NCI-H446 treated with DMSO at 0.1 percent for 48 hours (cell line): Measurements from ENCODE around the gene PXT1.
A peak's percentile ranks its signal among the peaks of the same experiment; 100 is the strongest.
"Not testable (repeated sequence)": the region's sequence is repeated elsewhere in the genome, so short reads cannot be mapped to it uniquely, and the experiment has no call there.

Experiments
- DNase-seq: peaks from one replicate; lab custom pipeline; 2025; lab: John Stamatoyannopoulos, UW

PXT1 gene

DNA sequence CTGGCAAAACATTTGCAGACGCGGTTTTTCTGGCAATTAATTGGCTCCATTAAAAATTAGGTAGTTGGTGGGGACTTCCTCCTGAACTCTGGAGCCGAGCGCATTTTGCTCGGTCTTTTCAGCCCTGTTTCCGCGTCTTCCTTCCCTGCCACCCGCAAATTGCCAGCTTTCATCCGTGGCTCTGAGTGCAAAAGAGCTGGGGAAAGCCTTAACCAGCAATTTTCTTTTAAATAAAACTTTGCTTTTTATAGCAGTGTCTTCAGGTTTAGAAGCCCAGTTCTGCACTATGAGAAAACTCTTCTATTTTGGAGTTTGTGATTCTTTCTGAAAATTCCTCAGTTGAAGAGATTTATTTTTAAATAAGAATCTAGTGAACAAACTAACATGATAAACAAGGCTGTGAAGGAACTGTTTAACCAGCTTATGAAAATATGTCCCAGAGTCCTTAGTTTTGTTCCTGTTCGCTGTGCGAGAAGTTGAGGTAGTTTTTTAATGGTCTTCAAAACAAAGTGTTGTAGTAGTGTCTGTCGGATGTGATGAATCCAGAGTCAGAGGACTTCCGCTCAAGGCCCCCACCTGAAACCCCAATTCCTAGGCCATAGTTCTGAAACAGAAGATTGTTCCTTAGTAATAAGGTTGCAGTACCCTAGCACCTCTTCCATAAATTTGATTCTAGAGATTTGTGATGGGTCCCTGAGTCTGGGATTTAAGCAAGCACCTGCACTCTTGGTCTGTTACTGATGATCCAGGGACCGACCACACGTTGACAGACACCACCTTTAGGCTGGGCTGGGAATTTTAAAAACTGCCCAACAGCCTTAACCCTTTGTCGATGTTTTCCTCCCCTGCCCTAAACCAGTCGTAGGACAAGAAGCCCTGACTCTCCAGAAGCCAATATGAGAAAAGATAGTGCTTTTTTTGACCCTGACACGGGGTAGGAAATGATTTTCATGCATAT, 1.1 kb upstream of the PXT1 start:
- no peak for DNase-seq

DNA sequence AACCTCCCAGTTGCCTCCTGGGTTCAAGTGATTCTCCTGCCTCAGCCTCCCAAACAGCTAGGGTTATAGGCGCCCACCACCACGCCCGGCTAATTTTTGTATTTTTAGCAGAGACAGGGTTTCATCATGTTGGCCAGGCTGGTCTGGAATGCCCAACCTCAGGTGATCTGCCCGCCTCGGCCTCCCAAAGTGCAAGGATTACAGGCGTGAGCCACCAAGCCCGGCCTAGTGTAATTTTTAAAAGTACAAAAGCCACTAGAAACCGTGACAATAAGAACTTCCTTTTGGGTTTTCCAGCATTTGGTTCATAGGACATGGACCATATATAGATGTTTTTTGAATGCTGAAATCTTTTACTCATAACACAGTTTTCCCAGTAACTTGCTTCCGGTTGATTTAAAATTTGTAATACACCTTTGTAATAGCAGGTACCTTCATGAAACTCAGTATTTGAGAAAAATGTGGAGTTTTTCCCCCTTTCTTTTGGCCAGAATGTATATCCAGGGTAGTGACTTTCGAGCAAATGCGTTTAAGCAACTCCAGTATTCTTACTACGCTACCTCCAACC, 467 bp downstream of the PXT1 start:
- no peak for DNase-seq

DNA sequence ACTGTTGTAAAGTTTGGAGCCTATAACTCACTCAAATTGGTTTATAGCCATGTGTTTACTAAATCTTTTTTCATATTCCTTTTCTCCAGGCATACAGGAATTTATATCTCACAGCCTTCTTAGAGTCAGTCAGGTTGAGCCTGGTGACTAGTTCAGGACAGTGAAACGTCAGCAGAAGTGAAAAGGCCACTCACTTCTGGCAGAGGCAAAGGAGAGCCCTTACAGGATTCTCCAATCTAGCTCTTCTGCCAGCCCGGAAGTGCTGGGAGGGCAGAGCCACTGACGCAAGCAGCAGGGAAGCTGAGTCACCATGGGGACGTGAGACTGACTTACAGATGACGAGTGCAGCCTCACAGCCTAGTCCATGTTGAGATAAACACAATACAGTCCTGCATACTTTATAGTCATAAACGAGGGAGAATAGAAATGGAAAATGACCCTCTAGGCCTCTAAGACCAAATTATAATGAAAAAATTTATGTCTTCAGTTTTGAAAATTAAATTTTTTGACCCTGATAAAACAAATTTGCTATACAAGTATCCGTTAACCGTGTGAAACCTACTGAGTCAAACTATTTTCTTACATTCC, 1.3 kb downstream of the PXT1 start:
- peak; percentile 89 for DNase-seq

DNA sequence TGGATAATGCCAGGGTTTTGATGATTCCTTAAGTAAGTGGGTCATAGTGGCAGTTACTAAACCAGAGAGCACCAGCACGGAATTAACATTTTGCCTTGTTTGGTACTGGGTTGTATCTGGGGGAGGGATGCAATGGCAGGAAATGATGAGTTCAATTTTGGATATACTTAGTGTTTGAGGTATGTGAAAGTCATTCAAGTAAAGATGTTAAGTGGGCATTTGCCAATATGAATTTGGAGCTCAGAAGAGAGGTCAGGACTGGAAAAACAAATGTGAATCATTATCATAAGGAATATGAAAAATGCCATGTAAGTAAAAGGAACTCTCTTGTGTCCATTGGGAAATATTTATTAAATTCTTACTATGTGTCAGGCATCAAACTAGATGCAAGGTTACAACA, 6.2 kb downstream of the PXT1 start:
- DNase-seq = no peak

DNA sequence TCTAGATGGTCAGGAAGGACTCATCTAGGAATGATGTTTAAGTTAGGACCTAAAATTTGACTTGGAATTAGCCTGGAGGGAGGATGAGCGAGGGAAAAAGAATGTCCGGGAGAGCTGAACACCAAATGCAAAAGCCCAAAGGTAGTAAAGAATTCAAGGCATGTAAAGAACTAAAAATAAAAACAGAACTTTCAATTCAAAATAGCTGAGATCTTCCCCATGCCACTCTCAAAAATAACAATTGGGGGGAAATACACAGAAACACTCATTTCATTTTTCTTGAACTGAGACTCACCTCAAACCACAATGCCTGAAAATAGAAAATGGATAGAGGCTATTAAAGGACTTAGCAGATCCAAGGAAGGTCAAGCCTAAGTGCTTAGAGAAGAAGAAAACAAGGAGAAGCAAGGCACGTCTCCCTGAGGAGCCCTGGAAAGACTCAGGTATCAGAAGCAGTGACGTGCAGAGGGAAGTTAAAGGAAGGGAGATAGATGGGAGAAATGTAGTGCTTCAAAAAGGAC, 10.4 kb downstream of the PXT1 start:
- DNase-seq = no peak

DNA sequence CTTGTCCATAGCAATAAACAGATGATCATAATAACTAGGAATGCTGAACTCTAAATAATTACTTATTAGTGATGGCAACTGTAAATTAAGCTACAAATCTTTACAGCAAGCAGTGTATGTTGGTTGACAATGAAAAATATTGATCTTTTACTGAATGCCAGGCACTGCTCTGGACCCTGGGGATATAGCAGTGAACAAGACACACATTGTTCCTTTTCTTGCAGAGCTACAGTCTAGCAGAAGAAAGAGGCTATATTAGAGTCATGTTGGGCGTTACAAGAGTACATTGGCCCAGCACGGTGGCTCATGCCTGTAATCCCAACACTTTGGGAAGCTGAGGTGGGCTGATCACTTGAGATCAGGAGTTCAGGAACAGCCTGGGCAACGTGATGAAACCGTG, 11.5 kb downstream of the PXT1 start:
- no peak for DNase-seq

DNA sequence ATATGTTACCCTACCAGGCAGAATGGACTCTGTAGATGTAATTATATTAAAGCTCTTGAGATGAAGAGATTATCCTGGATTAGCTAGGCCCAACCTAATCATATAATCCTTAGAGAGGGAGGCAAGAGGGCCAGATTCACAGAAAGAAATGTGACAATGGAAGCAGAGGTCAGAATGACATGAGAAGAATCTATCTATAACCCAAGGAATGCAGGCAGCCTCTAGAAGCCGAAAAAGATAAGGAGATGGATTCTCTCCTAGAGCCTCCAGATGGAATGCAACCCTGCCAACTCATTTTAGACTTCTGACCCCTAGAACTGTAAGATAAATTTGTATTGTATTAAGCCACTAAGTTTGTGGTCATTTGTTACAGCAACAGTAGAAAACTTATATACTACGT, 12.3 kb downstream of the PXT1 start:
- DNase-seq = no peak

DNA sequence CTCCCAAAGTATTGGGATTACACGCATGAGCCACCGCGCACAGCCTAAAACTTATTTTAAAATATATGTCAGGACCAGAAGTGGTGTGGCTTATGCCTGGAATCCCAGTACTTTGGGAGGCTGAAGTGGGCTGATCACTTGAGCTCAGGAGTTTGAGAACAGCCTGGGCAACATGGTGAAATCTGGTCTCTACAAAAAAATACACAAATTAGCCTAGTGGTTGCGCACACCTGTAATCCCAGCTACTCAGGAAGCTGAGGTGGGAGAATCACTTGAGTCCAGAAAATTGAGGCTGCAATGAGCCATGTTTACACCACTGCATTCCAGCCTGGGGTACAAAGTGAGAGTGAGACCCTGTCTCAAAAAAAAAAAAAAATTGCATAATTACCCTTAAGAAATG, 13.7 kb downstream of the PXT1 start:
- no peak for DNase-seq

DNA sequence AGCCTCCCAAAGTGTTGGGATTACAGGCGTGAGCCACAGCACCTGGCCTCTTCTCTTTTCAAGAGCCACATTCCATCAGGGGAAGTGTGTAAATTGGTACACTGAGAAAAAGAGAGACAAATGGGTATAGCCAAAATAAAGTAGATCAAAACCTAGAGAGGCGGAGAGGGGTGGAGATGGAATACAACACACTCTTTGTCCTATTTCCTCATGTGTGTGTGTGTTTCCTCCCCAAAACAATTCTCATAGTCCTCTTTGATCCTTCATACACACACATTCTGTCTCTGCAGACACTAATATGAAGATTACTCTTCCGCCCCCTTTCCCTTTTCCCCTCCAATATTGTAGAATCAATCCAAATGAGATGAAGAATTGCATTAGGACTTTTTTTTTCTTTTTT, 16.0 kb downstream of the PXT1 start:
- no peak for DNase-seq

DNA sequence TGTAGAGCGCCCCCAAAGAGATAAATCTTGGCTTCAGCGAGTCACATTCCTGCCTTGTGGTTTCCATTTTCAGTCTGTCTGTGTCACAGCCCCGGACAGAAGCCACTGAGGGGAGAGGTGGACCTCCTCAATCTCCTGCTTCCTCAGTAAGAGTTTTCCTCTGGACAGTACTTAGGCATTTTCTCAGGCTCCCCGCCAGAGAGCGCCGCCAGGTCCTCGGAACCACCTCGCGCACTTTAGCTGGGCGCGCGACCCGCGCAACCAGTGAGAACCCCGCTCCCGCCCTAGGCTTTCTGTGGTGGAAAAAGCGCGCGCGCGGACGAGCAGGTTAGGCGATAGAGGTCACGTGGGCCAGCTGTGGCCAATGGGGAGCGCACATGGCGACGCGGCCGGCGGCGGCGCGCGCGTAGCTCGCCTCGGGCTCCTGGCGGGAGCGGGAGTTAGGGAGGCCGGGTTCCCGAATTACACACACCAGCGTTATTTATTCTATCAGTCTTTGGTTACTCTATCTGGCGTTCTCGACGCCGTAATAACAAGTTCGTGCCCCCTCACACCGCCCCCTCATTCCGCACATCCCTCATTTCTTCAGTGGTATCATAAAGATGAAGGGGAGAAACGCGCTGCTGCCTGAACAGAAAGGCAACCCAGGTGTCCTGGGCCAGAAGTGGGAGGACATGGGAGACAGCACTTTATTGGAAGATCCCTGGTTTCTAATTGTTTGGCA, 19.4 kb downstream of the PXT1 start:
- peak; percentile 94 for DNase-seq

DNA sequence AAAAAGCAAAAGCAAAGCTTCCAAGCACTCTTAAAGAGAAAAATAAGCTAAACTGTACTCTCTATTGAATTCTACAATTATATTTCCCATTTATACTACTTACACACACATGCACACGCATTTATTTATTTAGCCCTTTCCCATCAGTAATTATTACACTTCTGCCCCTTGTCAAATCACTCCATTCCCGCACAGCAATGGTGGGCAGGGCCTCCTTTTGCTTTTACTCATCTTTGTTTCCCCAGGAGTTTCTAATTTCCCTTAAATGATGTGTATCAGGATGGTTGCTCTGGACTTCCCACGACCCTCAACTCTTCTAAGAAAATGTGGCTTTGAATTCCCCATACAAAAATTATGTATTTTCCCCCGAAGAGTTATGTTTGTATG, 19.9 kb downstream of the PXT1 start:
- no peak for DNase-seq

DNA sequence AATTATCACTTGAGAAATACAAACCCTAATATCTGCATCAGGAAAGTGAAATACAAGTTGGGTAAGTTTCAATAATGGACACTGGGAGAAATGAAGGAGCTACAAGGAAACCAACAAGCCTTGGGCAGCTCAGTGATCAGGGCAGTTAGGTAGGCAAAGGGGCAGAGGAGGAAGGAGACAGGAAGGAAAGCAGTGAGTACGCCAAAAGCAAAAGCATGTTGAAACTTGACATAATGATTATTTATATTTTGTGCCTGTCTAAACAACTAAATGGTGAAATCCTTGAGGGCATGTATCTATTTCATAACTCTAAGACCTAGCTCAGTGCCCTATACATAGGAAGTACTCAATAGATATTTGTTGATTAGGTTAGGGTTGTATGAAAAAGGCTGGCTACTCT, 23.3 kb downstream of the PXT1 start:
- DNase-seq = no peak

DNA sequence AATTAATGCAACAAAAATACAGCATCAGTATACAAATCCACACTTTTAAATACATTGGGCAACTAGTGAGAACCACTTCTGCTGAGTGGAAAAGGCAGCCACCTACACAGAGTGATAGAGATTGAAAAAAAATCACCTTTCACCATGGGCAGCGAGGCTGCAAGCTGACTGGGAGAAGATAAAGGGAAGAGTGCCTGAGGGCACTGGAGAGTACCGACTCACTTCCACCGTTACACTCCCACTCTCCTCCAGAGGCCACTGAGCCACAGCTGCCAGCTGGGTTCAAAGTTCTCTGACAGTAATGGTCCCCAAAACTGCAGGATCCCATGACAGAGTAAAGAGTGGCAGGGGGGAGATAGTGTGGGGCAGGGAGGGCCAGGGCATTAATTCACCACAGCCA, 24.1 kb downstream of the PXT1 start:
- DNase-seq = no peak

DNA sequence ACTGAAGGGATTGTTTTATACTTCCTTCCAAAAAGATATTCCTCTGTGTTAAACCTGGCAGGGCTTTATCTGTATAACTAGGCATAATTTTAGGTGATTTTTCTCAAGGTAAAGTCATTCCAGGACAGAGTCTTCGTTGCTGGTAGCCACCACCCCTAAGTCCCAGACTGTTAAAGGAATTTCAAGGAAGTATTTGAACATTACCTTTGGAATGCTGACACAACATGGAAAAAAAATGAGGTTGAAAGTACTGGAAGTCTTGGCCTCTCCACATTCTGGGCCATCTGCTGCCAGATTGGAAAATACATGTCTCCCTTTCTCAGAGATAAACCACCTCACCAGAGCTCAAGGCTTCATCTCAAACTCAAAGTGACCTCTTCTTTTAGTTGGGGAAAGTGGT, 28.2 kb downstream of the PXT1 start:
- DNase-seq = no peak

DNA sequence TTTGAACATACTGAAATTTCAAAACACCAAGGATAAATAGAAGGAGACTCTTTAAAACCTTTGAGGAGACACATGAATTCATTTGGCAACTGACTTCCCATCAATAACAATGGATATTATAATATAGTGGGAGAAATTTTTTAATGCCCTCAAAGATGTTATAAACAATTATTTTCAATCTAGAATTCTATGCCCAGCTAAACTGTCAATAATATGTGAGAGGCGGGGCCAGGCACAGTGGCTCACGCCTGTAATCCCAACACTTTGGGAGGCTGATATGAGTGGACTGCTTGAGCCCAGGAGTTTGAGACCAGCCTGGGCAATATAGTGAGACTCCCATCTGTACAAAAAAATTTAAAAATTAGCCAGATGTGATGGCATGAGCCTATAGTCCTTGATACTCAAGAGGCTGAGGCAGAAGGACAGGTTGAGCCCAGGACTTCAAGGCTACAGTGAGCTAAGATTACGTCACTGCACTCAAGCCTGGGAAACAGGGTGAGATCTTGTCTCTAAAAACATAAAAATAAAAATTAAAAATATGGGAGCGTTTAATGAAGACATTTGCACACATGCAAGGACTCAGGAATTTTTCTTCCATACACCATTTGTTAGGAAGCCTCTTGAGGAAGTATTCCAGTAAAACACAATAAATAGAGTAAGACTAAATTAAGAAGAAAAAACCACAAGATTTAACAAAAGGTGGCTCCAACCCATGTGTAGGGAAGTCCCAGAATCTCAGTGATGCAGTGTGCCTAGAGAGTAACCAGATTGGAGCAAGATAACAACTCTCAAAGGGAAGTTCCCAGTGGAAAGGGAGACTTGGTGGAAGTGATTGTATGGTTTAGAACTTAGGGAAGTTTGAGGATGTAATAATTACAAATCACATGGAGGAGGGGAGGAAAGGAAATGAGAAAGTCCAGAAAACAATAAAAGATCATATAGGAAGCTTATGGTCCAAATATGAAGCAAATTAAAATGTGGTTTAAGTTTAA, 28.9 kb downstream of the PXT1 start:
- no peak for DNase-seq

DNA sequence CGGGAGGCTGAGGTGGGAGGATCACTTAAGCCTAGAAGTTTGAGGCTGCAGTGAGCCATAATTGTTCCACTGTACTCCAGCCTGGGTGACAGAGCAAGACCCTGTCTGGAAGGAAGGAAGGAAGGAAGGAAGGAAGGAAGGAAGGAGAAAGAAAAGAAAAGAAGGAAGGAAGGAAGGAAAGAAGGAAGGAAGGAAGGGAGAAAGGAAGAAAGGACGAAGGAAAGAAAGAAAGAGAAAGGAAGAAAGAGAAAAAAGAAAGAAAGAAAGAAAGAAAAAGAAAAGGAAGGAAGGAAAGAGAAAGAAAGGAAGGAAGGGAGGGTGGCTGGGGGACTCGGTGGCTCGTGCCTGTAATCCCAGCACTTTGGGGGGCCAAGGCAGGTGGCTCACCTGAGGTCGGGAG, 32.9 kb downstream of the PXT1 start:
- not testable (repeated sequence) for DNase-seq

DNA sequence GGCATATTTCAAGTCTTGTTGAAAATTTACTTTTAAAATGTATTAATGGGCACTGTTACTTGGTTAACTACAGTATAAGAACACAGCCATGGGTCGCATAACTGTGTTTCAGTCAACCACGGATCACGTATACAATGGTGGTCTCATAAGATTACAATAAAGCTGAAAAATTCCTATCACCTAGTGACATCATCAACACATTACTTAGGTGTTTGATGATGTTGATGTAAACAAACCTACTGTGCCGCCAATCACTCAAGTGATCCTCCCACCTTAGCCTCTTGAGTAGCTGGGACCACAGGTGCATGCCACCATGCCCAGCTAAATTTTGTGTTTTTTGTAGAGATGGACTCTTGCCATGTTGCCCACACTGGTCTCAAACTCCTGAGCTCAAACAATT, 38.5 kb downstream of the PXT1 start:
- DNase-seq = no peak

DNA sequence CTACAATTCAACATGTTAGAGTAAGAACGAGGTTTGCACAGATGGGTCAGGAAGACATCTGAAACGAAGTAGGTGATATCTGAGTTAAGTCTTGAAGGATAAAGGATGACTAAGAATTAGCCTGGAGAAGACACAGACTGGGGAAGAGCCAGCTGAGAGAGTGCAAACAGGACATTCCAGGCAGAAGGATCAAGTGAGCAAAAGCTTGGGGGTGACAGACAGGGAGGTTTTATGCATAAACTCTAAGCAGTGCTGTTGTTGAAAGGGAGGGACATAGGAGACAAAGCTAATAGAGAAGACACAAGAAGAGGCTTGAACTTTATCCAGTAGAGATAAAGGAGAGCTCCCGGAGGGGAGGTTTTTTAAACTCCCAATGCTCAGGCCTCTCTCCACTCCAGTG, 40.2 kb downstream of the PXT1 start:
- DNase-seq = no peak

DNA sequence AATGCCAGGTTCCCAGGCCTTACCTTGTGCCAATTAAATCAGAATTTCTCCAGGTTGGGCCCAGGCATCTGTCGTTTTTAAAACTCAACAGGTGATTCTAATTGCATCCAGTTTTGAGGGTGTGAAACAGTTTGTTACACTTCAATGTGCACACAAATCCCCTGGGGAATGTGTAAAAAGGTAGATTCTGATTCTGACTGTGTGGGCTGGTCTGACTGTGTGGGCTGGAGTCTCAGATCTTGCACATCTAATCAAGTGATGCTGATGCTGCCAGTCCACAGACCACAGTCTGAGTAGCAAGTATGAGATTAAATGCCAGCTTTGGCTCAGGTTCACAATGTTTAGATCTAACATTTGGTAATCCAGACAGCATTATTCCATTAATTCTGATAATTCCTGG, 42.7 kb downstream of the PXT1 start:
- DNase-seq = no peak

DNA sequence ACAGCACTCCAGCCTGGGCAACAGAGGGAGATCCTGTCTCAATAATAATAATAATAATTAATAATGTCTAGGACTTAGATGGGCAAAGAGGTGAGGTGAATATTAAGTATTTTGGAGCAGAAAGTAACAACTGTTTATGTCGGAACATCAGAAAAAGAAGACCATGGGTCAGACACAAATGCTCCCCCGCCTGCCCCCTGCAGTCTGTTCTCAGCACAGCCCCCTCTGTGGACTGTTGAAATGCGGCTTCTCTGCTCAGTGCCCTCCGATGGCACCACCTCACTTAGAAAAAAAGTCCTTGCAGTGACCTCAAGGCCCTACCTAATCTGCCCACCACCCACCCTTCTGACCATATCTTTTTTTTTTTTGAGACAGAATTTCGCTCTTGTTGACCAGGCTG, 50.0 kb downstream of the PXT1 start:
- no peak for DNase-seq

DNA sequence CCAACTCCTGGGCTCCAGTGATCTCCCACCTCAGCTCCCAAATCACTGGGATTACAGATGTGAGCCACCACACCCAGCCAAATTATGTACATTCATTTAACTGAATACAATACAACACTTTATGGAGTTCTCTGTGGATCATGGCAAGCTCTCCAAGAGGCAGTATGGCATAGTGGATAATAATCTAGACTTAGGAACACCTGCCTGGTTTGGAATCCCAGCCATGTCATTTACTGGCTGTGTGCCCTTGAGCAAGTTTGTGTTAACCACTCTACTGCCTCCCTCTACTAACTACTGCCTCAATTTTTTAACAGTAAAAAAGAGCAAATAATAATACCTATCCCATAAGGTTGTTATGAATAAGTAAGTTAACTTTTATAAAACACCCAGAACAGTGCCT, 53.3 kb downstream of the PXT1 start:
- DNase-seq = no peak
